GM13977 (cell line): ENCODE results near the gene ATG5.

Source experiments
- DNase-seq: peaks from one replicate; pipeline ENCODE4 v3.0.0; 2012; ENCODE audit warnings: low spot score
- in situ Hi-C: fragments of 300-500 bp; cut with MboI; formaldehyde crosslinking; loops from one replicate; pipeline ENCODE4 v1.12.0; 2022; ENCODE audit warnings: low sequenced_read_pairs, low pct_unique_long_range_greater_than_20kb, mixed read lengths, inconsistent platforms; ENCODE audit not compliant: unreplicated experiment
- TF ChIP-seq, protein P1 (sequence below): IDR thresholded peaks from 2 replicates; pipeline ENCODE4 v1.5.1; 2012; ENCODE audit warnings: mild to moderate bottlenecking, control low read depth; ENCODE audit not compliant: insufficient read depth; ENCODE audit errors: extremely low read depth, missing control alignments

ATG5 gene

DNA sequence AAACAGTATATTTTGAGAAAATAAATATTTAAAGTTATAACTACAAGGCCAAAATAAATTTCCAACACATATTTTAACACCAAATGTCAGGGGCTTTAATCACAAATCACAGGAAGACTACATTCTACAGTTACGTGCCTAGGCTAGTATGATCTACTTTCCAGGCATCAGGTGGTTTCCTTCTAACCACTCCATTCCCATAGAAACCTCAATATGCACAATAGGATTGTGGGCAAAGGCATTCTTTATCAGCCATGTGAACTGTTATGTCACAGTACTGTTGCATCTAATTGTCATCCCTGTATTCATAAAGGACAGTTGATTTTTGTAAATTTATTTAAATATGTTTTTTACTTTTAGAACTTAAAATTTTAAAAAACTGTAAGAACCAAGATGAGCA is 32.4 kb downstream of the ATG5 start:
- in situ Hi-C loops = loop anchor here (25.0 kb wide), 1 partner anchor 806 kb away; no protein-coding TSS in a partner anchor
- TF ChIP-seq, protein P1, sequence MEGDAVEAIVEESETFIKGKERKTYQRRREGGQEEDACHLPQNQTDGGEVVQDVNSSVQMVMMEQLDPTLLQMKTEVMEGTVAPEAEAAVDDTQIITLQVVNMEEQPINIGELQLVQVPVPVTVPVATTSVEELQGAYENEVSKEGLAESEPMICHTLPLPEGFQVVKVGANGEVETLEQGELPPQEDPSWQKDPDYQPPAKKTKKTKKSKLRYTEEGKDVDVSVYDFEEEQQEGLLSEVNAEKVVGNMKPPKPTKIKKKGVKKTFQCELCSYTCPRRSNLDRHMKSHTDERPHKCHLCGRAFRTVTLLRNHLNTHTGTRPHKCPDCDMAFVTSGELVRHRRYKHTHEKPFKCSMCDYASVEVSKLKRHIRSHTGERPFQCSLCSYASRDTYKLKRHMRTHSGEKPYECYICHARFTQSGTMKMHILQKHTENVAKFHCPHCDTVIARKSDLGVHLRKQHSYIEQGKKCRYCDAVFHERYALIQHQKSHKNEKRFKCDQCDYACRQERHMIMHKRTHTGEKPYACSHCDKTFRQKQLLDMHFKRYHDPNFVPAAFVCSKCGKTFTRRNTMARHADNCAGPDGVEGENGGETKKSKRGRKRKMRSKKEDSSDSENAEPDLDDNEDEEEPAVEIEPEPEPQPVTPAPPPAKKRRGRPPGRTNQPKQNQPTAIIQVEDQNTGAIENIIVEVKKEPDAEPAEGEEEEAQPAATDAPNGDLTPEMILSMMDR = no peak
- no peak for DNase-seq

DNA sequence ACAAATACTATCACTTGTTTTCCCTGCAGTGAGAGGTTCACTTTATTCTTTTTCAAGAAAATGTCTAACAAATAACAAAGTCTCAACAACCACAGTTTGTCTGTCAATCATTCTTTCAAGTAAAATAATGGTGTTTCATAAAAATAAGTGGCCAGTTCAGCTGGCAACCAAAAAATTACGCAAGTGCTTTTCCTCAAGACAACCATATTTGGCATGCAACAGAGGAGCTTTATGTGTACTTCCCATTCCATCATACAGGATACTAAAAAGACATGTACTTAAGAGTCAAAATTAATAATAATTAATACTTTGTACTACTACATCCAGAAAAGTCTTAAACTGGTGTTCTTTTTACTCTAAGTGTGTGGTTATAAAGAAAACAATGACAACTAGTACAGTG is 34.6 kb downstream of the ATG5 start:
- TF ChIP-seq, protein P1 = no peak
- in situ Hi-C loops = loop anchor here (25.0 kb wide), 1 partner anchor 804 kb away; no protein-coding TSS in a partner anchor
- DNase-seq = no peak

DNA sequence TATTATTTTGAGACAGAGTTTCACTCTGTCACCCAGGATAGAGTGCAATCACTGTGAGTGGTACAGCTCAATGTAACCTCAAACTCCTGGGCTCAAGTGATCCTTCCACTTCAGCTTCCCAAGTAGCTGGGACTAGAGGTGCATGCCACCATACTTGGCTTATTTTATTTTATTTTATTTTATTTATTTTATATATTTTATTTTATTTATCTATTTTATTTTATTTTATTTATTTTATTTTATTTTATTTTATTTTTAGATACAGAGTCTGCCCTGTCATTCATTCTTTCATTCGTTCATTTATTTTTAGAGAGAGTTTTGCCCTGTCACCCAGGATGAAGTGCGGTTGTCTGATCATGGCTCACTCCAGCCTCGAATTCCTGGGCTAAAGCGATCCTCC is 35.5 kb downstream of the ATG5 start:
- DNase-seq = no peak
- TF ChIP-seq, protein P1 = no peak
- in situ Hi-C loops = loop anchor here (25.0 kb wide), 1 partner anchor 803 kb away; no protein-coding TSS in a partner anchor

DNA sequence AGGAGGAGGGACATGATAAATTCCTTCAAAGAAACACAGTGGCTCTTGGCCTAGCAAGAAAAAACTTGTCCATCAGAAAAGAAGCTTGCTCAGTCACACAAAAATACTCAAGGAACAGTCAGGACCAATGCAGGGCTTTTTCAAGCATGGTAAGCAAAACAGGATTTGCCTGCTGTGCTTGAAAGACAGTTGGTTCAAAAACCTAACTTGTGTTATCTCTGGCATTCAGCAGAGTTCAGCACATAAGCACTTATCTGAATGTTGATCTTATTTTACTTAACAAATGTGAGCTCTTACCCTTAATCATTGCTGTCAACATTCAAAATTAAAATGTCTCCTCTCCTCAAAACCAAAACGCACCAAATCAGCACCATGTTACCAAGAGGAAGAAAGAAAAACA is 38.3 kb downstream of the ATG5 start:
- in situ Hi-C loops = loop anchor here (25.0 kb wide), 1 partner anchor 800 kb away; no protein-coding TSS in a partner anchor

GRCh38 chr6:106286746-106287145 is 38.8 kb downstream of the ATG5 start:
- no peak for DNase-seq
- TF ChIP-seq, protein P1 = no peak
- in situ Hi-C loops = loop anchor here (25.0 kb wide), 1 partner anchor 799 kb away; no protein-coding TSS in a partner anchor

More for the DNA sequence above, 38.3 kb downstream of the ATG5 start:
- TF ChIP-seq, protein P1 = no peak
- DNase-seq = no peak

GRCh38 chr6:106283481-106283880 is 42.1 kb downstream of the ATG5 start:
- TF ChIP-seq, protein P1 = no peak
- in situ Hi-C loops = loop anchor here (25.0 kb wide), 1 partner anchor 796 kb away; no protein-coding TSS in a partner anchor
- no peak for DNase-seq
